Right hindlimb (tissue), 1 donor: ENCODE data around the gene HS3ST1.

Experiments
- DNase-seq: peaks from one replicate; pipeline ENCODE4 v3.0.0-alpha.2; 2018

Gene HS3ST1

GRCh38 chr4:11428231-11428898 lies at the start of gene HS3ST1:
Gene HS3ST1, minus strand, starts transcription at chr4:11428894. Its CDS starts 28,889 bp downstream, at chr4:11400005.
- DNase-seq = no peak

DNA sequence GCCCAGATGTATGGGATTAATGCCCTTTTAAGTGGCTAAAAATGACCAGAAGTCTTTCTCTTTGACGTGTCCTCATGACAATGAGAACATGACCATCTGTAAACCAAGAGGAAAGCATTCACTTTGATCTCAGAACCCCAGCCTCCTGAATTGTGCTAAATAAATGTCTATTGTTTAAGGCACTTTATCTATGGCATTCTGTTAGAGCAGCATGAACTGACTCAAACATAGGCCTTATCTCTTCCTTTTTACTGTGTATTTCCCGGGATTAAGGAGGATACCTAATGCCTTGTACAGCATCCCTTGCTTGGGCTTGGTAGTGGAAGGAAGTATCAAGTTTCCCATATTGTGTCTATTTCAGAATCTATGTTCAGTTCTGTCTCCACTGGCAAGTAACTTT lies 47.2 kb upstream of the HS3ST1 start:
- no peak for DNase-seq

- no peak for DNase-seq
Measured at GRCh38 chr4:11474146-11474545, 45.5 kb upstream of the HS3ST1 start.

GRCh38 chr4:11472535-11472934 lies 43.8 kb upstream of the HS3ST1 start:
- no peak for DNase-seq

DNA sequence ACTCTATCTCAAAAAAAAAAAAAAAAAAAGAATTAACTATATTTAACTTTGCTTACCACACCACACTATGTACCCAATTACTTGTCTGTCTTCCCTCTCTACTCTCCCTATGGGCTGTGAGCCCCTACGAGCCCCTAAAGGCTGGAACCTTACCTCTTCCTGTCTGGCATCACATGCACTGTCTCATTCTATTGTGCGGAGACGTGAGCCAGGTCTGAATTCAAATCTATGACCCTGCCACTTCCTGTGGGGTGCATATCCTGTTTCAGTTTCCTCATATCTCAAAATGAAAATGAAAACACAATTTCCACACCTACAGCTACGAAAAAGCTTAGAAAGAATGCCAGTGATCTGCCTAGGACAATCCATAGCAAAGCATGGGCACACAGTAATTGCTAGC lies 42.9 kb upstream of the HS3ST1 start:
- DNase-seq = no peak

DNA sequence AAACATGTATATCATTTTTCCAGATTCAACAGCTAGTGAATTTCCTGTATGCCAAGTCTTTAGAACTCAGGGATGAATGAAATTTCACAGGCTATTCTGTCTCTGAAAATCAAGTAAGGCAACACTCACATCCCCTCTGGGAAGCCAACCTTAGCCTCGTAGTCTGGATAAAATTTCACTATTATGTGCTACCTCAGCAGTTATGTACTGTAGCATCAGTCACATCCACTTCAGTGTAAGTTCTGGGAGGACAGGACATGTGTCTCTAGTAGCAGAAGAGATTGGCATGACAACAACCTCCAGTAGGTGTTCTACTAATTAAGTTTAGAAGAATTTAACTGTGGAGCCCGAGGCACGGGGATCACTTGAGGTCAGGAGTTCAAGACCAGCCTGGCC lies 42.4 kb upstream of the HS3ST1 start:
- no peak for DNase-seq

DNA sequence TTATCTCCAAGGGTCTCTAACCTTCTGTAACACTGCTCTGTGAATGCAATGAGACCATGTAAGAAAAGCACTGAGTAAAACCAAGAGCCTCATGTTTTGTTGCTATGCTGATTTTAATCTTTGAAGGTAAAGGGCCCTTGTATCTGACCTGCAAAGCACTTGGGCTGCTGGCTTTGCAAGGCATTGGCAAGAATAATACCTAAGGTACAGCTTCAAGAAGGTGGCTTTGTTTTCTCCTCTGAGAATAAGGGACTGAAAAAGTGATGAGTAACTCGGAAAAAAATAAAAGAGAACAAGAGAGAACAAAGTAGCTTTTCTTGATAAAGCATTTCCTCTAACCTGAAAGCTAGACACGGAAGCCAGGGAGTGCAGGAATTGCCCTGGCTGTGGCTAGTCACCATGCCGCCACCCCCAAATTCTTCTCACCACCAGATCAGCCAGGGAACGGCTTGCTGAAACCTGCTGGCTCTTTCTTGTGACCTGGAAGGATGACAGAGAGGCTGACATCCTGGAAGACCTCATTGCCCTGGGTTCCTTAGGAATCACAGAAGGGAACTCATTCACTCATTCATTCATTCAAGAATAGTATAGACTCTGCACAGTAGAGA lies 41.8 kb upstream of the HS3ST1 start:
- DNase-seq = no peak

GRCh38 chr4:11469650-11470437 lies 41.1 kb upstream of the HS3ST1 start:
- DNase-seq = no peak

GRCh38 chr4:11468901-11469300 lies 40.2 kb upstream of the HS3ST1 start:
- no peak for DNase-seq

- DNase-seq = no peak
Measured at GRCh38 chr4:11467931-11468330, 39.2 kb upstream of the HS3ST1 start.

DNA sequence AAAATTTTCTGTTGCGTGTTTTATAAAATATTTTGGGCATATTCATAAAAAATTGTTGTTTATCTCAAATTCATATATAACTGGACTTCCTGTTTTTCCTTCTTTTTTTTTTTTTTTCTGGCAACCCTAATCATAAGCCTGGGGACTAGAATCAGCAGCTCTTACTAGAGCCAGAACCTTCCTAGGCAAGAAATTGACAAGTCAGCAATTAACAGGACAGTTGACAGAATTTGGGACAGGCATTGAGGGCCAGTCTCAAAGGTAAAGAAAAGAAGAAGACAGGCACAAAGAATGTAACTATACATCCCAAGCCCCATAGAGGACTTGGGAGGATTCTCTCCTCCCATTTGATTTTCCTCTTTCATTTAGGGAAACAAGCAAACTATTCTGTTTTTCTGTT lies 35.0 kb upstream of the HS3ST1 start:
- no peak for DNase-seq

DNA sequence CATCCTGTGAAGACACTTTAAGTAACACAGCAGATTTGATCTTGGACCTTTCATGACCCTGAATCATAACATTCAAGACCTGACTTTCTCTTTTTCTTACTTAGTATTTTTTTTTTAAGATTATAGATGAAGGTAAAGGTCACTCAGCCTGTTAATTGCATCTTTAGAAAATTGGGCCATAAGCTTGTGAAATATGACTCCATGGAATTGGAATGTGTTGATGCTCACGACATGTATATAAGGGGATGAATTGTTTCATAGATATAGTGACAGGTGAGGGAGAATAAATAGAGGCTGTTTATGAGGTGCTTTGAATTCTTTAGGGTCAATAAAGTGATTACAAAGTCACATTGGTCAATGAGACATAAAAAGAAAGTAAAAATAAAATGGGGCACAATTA lies 27.7 kb upstream of the HS3ST1 start:
- no peak for DNase-seq

GRCh38 chr4:11455201-11455835 lies 26.6 kb upstream of the HS3ST1 start:
- no peak for DNase-seq

DNA sequence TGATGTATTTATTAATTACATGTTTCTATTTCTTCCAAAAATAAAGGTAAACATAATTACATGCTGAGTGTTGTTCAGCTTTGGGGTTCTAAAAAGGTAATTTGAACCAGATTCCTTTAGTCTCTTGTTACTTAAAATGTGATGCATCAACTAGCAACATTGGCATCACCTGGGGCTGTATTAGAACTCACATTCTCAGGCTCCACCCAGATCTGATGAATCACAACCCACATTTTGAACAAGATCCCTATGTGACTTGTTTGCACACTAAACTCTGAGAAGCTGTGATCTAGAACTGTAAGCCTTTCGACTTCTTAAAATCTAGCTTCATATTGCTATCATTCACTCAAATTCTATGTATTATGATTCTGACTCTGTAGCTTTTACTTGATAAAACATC lies 23.0 kb upstream of the HS3ST1 start:
- no peak for DNase-seq

DNA sequence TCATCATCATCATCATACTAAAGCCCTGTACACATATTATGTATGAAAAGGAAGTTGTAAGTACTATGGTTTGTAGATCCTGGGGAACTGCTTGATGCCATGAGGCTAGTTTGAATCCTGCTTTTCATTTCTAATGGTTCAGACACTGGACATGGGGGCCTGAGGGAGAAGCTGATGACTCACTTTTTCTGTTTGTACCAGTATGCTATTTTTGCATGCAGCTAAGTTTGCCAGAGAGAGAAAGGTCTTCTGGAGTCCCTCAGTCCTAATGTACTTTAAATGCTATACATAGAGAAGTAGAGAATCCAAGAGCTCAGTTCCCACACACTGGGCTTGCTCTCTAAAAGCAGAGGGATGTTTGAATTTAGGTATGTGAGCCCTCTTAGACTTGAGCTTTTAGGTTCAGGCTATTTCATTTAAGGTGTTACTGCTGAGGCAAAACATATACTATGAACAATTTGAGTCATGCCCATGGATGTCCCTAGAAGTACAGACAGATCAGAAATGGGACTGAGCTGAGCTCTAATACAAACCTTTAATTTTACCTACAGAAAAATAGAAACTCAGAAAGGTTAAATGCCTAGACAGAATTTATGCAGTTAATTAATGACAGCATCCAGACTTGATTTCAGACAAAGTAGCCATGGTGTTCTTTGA lies 17.6 kb upstream of the HS3ST1 start:
- no peak for DNase-seq

- no peak for DNase-seq
Measured at GRCh38 chr4:11441194-11441556, 12.5 kb upstream of the HS3ST1 start.

- DNase-seq = no peak
Measured at GRCh38 chr4:11440481-11441193, 11.9 kb upstream of the HS3ST1 start.

DNA sequence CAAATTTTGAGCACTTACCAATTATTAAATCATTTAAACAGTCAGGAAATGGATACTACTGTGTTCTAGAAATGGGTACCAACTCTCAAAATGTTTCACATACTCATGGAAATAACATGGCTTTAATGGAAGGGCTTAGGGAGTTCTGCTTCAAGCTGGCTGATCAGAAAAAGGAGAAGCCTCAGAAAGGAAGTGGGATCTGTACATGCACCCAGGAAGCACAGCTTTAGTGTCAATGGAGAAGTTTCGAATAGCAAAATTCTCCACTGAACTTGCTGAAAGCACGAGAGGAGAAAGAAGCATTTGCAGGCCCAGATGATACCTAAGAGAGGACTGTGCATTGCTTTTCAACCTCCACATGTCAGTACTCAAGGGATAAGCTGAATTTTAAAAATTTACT lies 11.1 kb upstream of the HS3ST1 start:
- no peak for DNase-seq

- no peak for DNase-seq
Measured at GRCh38 chr4:11438647-11439046, 10.0 kb upstream of the HS3ST1 start.

DNA sequence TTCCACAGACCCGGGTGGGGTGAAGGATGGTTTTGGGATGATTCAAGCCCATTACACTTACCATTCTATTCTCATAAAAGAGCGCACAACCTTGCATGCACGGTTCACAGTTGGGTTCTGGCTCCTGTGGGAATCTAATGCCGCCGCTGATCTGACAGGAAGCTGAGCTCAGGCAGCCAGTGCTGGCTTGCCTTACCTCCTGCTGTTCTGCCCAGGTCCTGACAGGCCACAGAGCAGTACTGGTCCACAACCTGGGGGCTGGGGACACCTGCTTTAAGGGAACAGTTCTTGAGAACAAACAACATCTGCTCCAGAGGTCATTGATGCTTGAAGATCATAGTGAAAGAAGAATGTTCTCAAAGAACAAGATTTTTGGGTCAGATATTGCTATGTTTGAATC lies 8.0 kb upstream of the HS3ST1 start:
- DNase-seq = no peak

DNA sequence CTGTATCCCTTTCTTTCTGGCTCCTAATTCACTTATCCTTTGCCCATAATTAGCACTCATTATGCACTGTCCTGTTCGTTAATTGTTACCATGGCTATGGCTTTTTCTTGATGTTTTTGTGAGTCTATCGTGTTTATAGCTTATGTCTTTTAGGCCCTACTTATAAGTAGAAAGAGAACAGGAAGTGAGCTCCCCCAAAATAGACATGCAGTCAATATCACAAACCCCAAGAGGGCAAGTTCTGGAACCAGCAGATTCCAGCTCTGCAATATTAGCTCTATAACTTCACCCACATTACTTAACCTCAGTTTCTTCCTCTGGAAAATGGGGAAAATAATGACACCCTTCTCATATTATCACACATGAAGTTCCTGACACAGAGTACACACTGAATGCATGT lies 7.4 kb upstream of the HS3ST1 start:
- no peak for DNase-seq

DNA sequence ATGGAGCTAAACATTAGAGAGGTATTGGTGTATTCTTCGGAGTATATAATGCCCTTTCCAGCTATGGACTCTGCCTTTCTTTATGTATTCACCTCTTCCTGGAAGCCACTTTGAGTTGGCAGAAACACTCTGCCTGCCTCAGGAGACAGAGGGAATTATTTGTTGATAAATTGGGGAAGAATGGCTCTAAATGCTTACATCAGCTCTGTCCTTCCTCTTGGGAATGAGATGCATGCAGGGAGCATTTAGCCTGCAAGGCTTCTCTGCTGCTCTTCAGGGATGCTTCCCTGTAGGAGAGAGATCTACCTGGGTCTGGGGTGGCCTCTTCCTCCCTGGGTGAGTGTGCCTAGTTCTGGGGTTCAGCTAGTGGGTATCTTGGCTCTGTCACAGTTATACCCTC lies 6.9 kb upstream of the HS3ST1 start:
- no peak for DNase-seq

DNA sequence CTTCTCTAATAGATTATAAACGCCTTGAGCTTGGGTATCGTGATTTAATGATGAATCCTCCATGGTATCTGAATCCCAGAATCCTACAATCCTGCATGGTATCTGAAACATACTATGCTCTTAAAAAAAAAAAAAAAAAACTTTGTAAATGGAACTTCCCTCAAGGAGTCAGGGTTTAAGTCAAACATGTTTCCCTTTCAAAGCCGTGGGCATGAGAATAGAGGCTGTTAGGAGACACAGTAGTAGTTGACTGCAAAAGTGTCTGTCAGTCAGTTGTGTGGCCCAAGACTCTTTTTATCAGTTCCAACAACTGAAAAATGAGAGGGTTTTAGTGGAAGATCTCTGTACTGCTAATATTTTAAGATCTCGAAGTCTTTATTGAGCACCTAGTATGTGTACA lies 2.4 kb upstream of the HS3ST1 start:
- DNase-seq = no peak
